Endothelial cell of umbilical vein (primary cell): ENCODE data around the gene ASTE1. TPM values are rescaled to one million over a fixed set of nuclear protein-coding genes. Genes with fewer than 3 reads are reported as not detected.
A peak's percentile ranks its signal among the peaks of the same experiment; 100 is the strongest.

Source experiments
- BruUV-seq: library from RNA; stranded (reverse); fragments of 400-500 nt; replicated peaks from 2 replicates; lab custom pipeline; 2021; lab: Mats Ljungman, UMichigan
- CTCF ChIA-PET: fragments of 300-600, 350-600 bp; sonication (Branson Sonifier 250); formaldehyde crosslinking; loops from one replicate; lab custom pipeline; 2021; ENCODE audit warnings: antibody characterized with exemption, inconsistent platforms; lab: Charles Lee
- POLR2A ChIA-PET: fragments of 300-600, 350-600 bp; sonication (Branson Sonifier 250); formaldehyde crosslinking; loops from one replicate; lab custom pipeline; 2021; ENCODE audit warnings: antibody characterized with exemption, inconsistent platforms; lab: Charles Lee
- DNase-seq: peaks from one replicate; pipeline ENCODE4 v3.0.0-alpha.2; 2011; ENCODE audit warnings: low read depth, low spot score
- FAIRE-seq: peaks from 2 replicates; lab custom pipeline; 2011; peaks lifted over from hg19 to GRCh38; lab: Jason Lieb, UNC
- H2AFZ ChIP-seq: 2 replicates; pipeline ENCODE4 v1.6.0; 2012; ENCODE audit warnings: low read depth, low read length, control low read depth, inconsistent platforms
- H3K27ac ChIP-seq: 2 replicates; pipeline ENCODE4 v1.5.1; 2011; ENCODE audit warnings: low read depth, mild to moderate bottlenecking, control low read depth, low read length, moderate library complexity; ENCODE audit not compliant: insufficient read depth
- H3K27me3 ChIP-seq, 2 experiments: 2 replicates each; pipeline versions ENCODE4 v1.6.0 to v1.6.1; 2011; ENCODE audit warnings: low read length in 2 of 2, mixed read lengths in 1 of 2; ENCODE audit not compliant: control insufficient read depth in 2 of 2, insufficient read depth in 2 of 2
- H3K36me3 ChIP-seq, 2 experiments: 2 replicates in 1 of 2; 3 replicates in 1 of 2; pipeline ENCODE4 v1.5.1; 2011; ENCODE audit warnings: low read length in 2 of 2, mild to moderate bottlenecking in 1 of 2, moderate library complexity in 1 of 2; ENCODE audit not compliant: control insufficient read depth in 2 of 2, insufficient read depth in 2 of 2; ENCODE audit errors: extremely low read depth in 1 of 2
- H3K4me1 ChIP-seq: 3 replicates; pipeline ENCODE4 v1.5.1; 2011; ENCODE audit warnings: mild to moderate bottlenecking, low read length; ENCODE audit not compliant: control insufficient read depth, insufficient read depth; ENCODE audit errors: extremely low read depth
- H3K4me2 ChIP-seq: 2 replicates; pipeline ENCODE4 v1.6.1; 2011; ENCODE audit warnings: low read length, control low read depth, mixed read lengths; ENCODE audit not compliant: insufficient read depth
- H3K4me3 ChIP-seq, 3 experiments: fragments of 200-600 bp in 1 of 3; sonication (generic), shearing (Covaris generic) in 1 of 3; replicated peaks in 1 of 3; 2 replicates each; pipeline ENCODE4 v1.5.1; 2011 to 2016; ENCODE audit warnings: control low read depth in 3 of 3, low read length in 3 of 3, mild to moderate bottlenecking in 2 of 3, inconsistent platforms in 1 of 3, low read depth in 1 of 3, moderate library complexity in 1 of 3; ENCODE audit not compliant: insufficient read depth in 1 of 3
- H3K79me2 ChIP-seq: 2 replicates; pipeline ENCODE4 v1.6.0; 2012; ENCODE audit warnings: low read length, inconsistent platforms; ENCODE audit not compliant: control insufficient read depth, insufficient read depth
- H3K9ac ChIP-seq: replicated peaks from 2 replicates; pipeline ENCODE3; 2011; ENCODE audit warnings: low read length, control low read depth; ENCODE audit not compliant: insufficient read depth; ENCODE audit errors: extremely low read depth
- H3K9me1 ChIP-seq: replicated peaks from 3 replicates; pipeline ENCODE4 v1.6.0; 2011; ENCODE audit warnings: mild to moderate bottlenecking, low read length; ENCODE audit not compliant: control insufficient read depth, insufficient read depth; ENCODE audit errors: extremely low read depth
- H3K9me3 ChIP-seq: replicated peaks from 2 replicates; pipeline ENCODE4 v1.5.1; 2012; ENCODE audit warnings: low read length, inconsistent platforms; ENCODE audit not compliant: control insufficient read depth, insufficient read depth
- H4K20me1 ChIP-seq: replicated peaks from 2 replicates; pipeline ENCODE3; 2011; ENCODE audit warnings: mild to moderate bottlenecking, low read length; ENCODE audit not compliant: control insufficient read depth, insufficient read depth; ENCODE audit errors: extremely low read depth
- EZH2 ChIP-seq: IDR thresholded peaks from 2 replicates; pipeline ENCODE4 v1.6.1; 2012; ENCODE audit warnings: borderline replicate concordance, low read depth, mild to moderate bottlenecking, moderate library complexity, low read length, inconsistent platforms; ENCODE audit not compliant: severe bottlenecking
- FOS ChIP-seq: IDR thresholded peaks from 2 replicates; pipeline ENCODE4 v1.6.1; 2011; ENCODE audit warnings: mild to moderate bottlenecking, low read length, moderate library complexity, borderline replicate concordance; ENCODE audit not compliant: insufficient read depth
- GATA2 ChIP-seq: IDR thresholded peaks from 2 replicates; pipeline ENCODE4 v1.7.0; 2011; ENCODE audit warnings: low read depth, mild to moderate bottlenecking, moderate library complexity, mixed read lengths, low read length; ENCODE audit not compliant: insufficient read length, insufficient read depth
- JUN ChIP-seq: IDR thresholded peaks from 2 replicates; pipeline ENCODE4 v1.6.1; 2011; ENCODE audit warnings: borderline replicate concordance, low read depth; ENCODE audit not compliant: insufficient read length, insufficient read depth
- MYC ChIP-seq: IDR thresholded peaks from one replicate; pipeline ENCODE4 v1.6.1; 2011; ENCODE audit warnings: mild to moderate bottlenecking, low read depth, low read length
- POLR2A ChIP-seq: IDR thresholded peaks from 2 replicates; pipeline ENCODE4 v1.6.1; 2012; ENCODE audit warnings: low read depth, mild to moderate bottlenecking, control low read depth, low read length
- POLR2AphosphoS5 ChIP-seq: IDR thresholded peaks from 2 replicates; pipeline ENCODE4 v1.6.1; 2012; ENCODE audit warnings: low read depth, mild to moderate bottlenecking, control low read depth, low read length, moderate library complexity; ENCODE audit not compliant: insufficient read depth
- dilution Hi-C: fragments of 300-500 bp; cut with MboI; formaldehyde crosslinking; loops from one replicate; pipeline ENCODE4 v1.15.0; 2019; ENCODE audit warnings: low sequenced_read_pairs; ENCODE audit not compliant: extremely low pct_ligation_motif_present
- intact Hi-C: fragments of 100-400 bp; cut with micrococcal nuclease; formaldehyde crosslinking; loops from one replicate; pipeline ENCODE4 v1.10.0; 2022
- polyA plus RNA-seq, 4 experiments: library from polyadenylated mRNA; depleted of rRNA in 3 of 4; stranded (reverse) in 3 of 4; unstranded in 1 of 4; fragments of >200 nt; gene quantifications; 2 replicates each; pipeline versions ENCODE4 v1.2.1 to v1.2.3, GENCODE V29; 2011 to 2012; ENCODE audit warnings: missing spikeins in 1 of 4
- total RNA-seq: library from RNA; stranded (reverse); gene quantifications from 2 replicates; pipeline ENCODE4 v1.2.3, GENCODE V29; 2021
- TF ChIP-seq, protein P1 (sequence below): IDR thresholded peaks from 2 replicates; pipeline ENCODE4 v1.6.1; 2011; ENCODE audit not compliant: insufficient read depth, insufficient read length
- TF ChIP-seq, protein P2 (sequence below), 2 donors: IDR thresholded peaks; 1 replicate in 1 of 2; 2 replicates in 1 of 2; pipeline ENCODE4 v1.5.1; 2011; ENCODE audit warnings: low read length in 2 of 2, mild to moderate bottlenecking in 2 of 2, moderate library complexity in 2 of 2, control low read depth in 1 of 2, inconsistent platforms in 1 of 2, low read depth in 1 of 2; ENCODE audit not compliant: insufficient read depth in 1 of 2; ENCODE audit errors: extremely low read depth in 1 of 2

Gene ASTE1
- total and polyA plus RNA-seq, 2 donors (not counting 3 experiments of a cell fraction or from before 2014, with no cell fraction given) = 4.1 to 6.7 TPM

DNA sequence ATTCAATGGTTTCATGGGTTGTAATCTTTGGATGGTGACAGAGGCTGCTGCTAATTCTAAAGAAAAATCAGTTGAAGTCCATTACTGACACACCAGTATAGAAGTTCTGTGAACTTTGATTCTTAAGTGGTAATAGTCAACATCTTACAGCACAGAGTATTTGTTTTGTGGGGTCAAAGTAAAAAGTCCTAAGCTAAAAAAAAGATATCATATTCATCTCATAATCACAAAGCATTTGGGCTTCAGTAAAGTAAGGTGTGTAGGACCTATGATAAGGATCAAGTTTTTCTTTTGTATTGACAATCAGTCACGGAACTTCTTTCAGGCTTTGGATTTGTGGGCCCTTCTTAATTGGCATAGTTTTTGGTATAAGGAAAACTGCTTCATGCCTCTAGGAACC is 1.1 kb downstream of the ASTE1 start:
- Histone ChIP-seq H3K27ac (no peak overlapping the region), H3K79me2 (no peaks in the 10 kb centered on the region), H2AFZ (no peak overlapping the region), H3K27me3 (no peaks in the 10 kb centered on the region), H3K9me3 (no peaks in the 10 kb centered on the region), H3K4me2 (peak overlapping the region; percentile 90), H3K4me3 (peak overlapping the region in 1 of 3 experiments; percentile 72), H3K4me1 (peaks cover 15% of the 10 kb centered on the region), H3K9ac (no peak overlapping the region), H4K20me1 (no peaks in the 10 kb centered on the region), H3K36me3 (no peaks in the 10 kb centered on the region), H3K9me1 (no peaks in the 10 kb centered on the region)
- intact Hi-C loops (loop anchor here (10.0 kb wide), 1 partner anchor 281 kb away; the partner anchor contains the start of gene PIK3R4), dilution Hi-C loops (no loop called here)
- ChIA-PET CTCF (interaction anchor here (1.4 kb wide), 1 partner anchor 11 kb away, joined by 7 read pairs; no protein-coding TSS in a partner anchor), POLR2A (no interaction called here)
- DNase-seq (no peak), FAIRE-seq (no peak)
- TF ChIP-seq POLR2AphosphoS5 (no peak), FOS (no peak), GATA2 (no peak), POLR2A (no peak), MYC (no peak), EZH2 (no peak), JUN (no peak)
- TF ChIP-seq, protein P1, sequence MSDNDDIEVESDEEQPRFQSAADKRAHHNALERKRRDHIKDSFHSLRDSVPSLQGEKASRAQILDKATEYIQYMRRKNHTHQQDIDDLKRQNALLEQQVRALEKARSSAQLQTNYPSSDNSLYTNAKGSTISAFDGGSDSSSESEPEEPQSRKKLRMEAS = no peak
- TF ChIP-seq, protein P2, sequence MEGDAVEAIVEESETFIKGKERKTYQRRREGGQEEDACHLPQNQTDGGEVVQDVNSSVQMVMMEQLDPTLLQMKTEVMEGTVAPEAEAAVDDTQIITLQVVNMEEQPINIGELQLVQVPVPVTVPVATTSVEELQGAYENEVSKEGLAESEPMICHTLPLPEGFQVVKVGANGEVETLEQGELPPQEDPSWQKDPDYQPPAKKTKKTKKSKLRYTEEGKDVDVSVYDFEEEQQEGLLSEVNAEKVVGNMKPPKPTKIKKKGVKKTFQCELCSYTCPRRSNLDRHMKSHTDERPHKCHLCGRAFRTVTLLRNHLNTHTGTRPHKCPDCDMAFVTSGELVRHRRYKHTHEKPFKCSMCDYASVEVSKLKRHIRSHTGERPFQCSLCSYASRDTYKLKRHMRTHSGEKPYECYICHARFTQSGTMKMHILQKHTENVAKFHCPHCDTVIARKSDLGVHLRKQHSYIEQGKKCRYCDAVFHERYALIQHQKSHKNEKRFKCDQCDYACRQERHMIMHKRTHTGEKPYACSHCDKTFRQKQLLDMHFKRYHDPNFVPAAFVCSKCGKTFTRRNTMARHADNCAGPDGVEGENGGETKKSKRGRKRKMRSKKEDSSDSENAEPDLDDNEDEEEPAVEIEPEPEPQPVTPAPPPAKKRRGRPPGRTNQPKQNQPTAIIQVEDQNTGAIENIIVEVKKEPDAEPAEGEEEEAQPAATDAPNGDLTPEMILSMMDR (IDR thresholded peaks at IDR 0.05; ENCODE audit: extremely low read depth in 1 of 2, insufficient read depth in 1 of 2, low read depth in 1 of 2, low read length in 2 of 2) = no peak
- no TSS peak for BruUV-seq
